ENCODE measurements around the gene NUP155.
A peak's percentile ranks its signal among the peaks of the same experiment; 100 is the strongest.
"Not testable (repeated sequence)": the region's sequence is repeated elsewhere in the genome, so short reads cannot be mapped to it uniquely, and the experiment has no call there.

Gene NUP155

GRCh38 chr5:37296313-37296712 is 74.6 kb downstream of the NUP155 start:
- H3K27me3 ChIP-seq (replicated peaks in 2 of 5; ENCODE audit: control insufficient read depth in 4 of 5, insufficient read depth in 5 of 5, low read length in 4 of 5); H3K4me3 ChIP-seq (ENCODE audit: control insufficient read depth in 1 of 7, extremely low read depth in 1 of 7, insufficient read depth in 4 of 7, low read depth in 2 of 7, low read length in 6 of 7); DNase-seq; POLR2A ChIA-PET; CTCF ChIA-PET; H3K9me3 ChIP-seq (ENCODE audit: control extremely low read depth in 1 of 5, control insufficient read depth in 4 of 5, insufficient read depth in 2 of 5, low read depth in 1 of 5, low read length in 4 of 5); H3K4me1 ChIP-seq (ENCODE audit: control extremely low read depth in 1 of 4, control insufficient read depth in 4 of 4, insufficient read depth in 4 of 4, low read length in 3 of 4); H3K27ac ChIP-seq (ENCODE audit: insufficient read depth in 1 of 2, low read depth in 1 of 2, low read length in 2 of 2, poor library complexity in 1 of 2, severe bottlenecking in 2 of 2): not testable (repeated sequence)
- 100% methylated on average over 2 of the region's 7 CpGs for WGBS (ENCODE audit: insufficient coverage)
- peaks cover 19 to 59% (median 43%) of the 10 kb centered on the region in 4 experiments for H3K36me3 ChIP-seq (ENCODE audit: control insufficient read depth in 4 of 4, insufficient read depth in 4 of 4, low read length in 3 of 4)

DNA sequence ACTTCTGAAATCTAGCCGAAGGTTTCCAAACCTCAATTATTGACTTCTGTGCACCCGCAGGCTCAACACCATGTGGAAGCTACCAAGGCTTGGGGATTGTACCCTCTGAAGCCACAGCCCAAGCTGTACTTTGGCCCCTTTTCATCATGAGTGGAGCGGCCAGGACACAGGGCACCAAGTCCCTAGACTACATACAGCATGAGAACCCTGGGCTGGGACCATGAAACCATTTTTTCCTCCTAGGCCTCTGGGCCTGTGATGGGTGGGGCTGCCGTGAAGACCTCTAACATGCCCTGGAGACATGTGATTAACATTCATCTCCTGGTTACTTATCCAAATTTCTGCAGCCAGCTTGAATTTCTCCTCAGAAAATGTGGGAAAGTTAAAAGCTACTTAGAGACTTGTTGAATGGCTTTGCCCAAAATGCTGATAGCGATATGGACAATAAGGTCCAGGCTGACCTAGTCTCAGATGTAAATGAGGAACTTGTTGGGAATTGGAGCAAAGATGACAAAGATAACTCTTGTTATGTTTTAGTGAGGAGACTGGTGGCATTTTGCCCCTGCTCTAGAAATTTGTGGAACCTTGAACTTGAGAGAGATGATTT is 87.6 kb downstream of the NUP155 start:
- ChIA-PET POLR2A (no interaction called here), CTCF (no interaction called here)
- DNase-seq: no peak
- no peaks in the 10 kb centered on the region for H3K36me3 ChIP-seq (ENCODE audit: control insufficient read depth in 4 of 4, insufficient read depth in 4 of 4, low read length in 3 of 4)
- no peak overlapping the region for H3K27ac ChIP-seq (ENCODE audit: insufficient read depth in 1 of 2, low read depth in 1 of 2, low read length in 2 of 2, poor library complexity in 1 of 2, severe bottlenecking in 2 of 2)
- peaks cover 1 to 33% (median 17%) of the 10 kb centered on the region in 5 experiments for H3K9me3 ChIP-seq (ENCODE audit: control extremely low read depth in 1 of 5, control insufficient read depth in 4 of 5, insufficient read depth in 2 of 5, low read depth in 1 of 5, low read length in 4 of 5)
- WGBS (ENCODE audit: insufficient coverage): 90% methylated on average over 5 of the region's 5 CpGs
- H3K4me3 ChIP-seq (ENCODE audit: control insufficient read depth in 1 of 7, extremely low read depth in 1 of 7, insufficient read depth in 4 of 7, low read depth in 2 of 7, low read length in 6 of 7): no peak overlapping the region
- H3K27me3 ChIP-seq (replicated peaks in 2 of 5; ENCODE audit: control insufficient read depth in 4 of 5, insufficient read depth in 5 of 5, low read length in 4 of 5): no peaks in the 10 kb centered on the region
- no peaks in the 10 kb centered on the region for H3K4me1 ChIP-seq (ENCODE audit: control extremely low read depth in 1 of 4, control insufficient read depth in 4 of 4, insufficient read depth in 4 of 4, low read length in 3 of 4)

DNA sequence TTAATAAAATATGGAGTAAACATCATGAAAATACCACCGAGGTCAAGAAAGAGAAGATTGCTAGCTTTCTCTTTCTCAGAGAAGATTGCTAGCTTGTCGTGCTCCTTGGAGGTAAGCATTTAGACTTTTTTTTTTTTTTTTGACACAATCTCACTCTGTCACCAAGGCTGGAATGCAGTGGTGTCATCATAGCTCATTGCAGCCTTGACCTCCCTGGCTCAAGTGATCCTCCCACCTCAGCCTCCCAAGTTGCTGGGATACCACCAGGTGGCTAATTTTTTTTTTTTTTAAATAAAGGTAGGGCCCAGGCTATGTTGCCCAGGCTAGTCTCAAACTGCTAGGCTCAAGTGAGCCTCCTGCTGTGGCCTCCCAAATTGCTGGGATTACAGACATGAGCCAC is 95.4 kb downstream of the NUP155 start:
- H3K27ac ChIP-seq (ENCODE audit: insufficient read depth in 1 of 2, low read depth in 1 of 2, low read length in 2 of 2, poor library complexity in 1 of 2, severe bottlenecking in 2 of 2): no peak overlapping the region
- H3K27me3 ChIP-seq (replicated peaks in 2 of 5; ENCODE audit: control insufficient read depth in 4 of 5, insufficient read depth in 5 of 5, low read length in 4 of 5): no peaks in the 10 kb centered on the region
- peaks cover 1 to 14% (median 7%) of the 10 kb centered on the region in 5 experiments for H3K9me3 ChIP-seq (ENCODE audit: control extremely low read depth in 1 of 5, control insufficient read depth in 4 of 5, insufficient read depth in 2 of 5, low read depth in 1 of 5, low read length in 4 of 5)
- WGBS (ENCODE audit: insufficient coverage): 100% methylated on average over 2 of the region's 2 CpGs
- H3K4me1 ChIP-seq (ENCODE audit: control extremely low read depth in 1 of 4, control insufficient read depth in 4 of 4, insufficient read depth in 4 of 4, low read length in 3 of 4): no peaks in the 10 kb centered on the region
- CTCF ChIA-PET: interaction anchor here (0.6 to 1.4 kb wide), 2 partner anchors 27 to 390 kb away, joined by 4 to 5 read pairs; no protein-coding TSS in a partner anchor
- no peaks in the 10 kb centered on the region for H3K36me3 ChIP-seq (ENCODE audit: control insufficient read depth in 4 of 4, insufficient read depth in 4 of 4, low read length in 3 of 4)
- DNase-seq: no peak
- POLR2A ChIA-PET: no interaction called here
- no peak overlapping the region for H3K4me3 ChIP-seq (ENCODE audit: control insufficient read depth in 1 of 7, extremely low read depth in 1 of 7, insufficient read depth in 4 of 7, low read depth in 2 of 7, low read length in 6 of 7)

- Histone ChIP-seq H3K36me3 (ENCODE audit: control insufficient read depth in 4 of 4, insufficient read depth in 4 of 4, low read length in 3 of 4) (no peaks in the 10 kb centered on the region), H3K4me1 (ENCODE audit: control extremely low read depth in 1 of 4, control insufficient read depth in 4 of 4, insufficient read depth in 4 of 4, low read length in 3 of 4) (no peaks in the 10 kb centered on the region), H3K27me3 (replicated peaks in 2 of 5; ENCODE audit: control insufficient read depth in 4 of 5, insufficient read depth in 5 of 5, low read length in 4 of 5) (no peaks in the 10 kb centered on the region), H3K27ac (ENCODE audit: insufficient read depth in 1 of 2, low read depth in 1 of 2, low read length in 2 of 2, poor library complexity in 1 of 2, severe bottlenecking in 2 of 2) (no peak overlapping the region), H3K4me3 (ENCODE audit: control insufficient read depth in 1 of 7, extremely low read depth in 1 of 7, insufficient read depth in 4 of 7, low read depth in 2 of 7, low read length in 6 of 7) (no peak overlapping the region), H3K9me3 (ENCODE audit: control extremely low read depth in 1 of 5, control insufficient read depth in 4 of 5, insufficient read depth in 2 of 5, low read depth in 1 of 5, low read length in 4 of 5) (peaks cover 0 to 5% (median 4%) of the 10 kb centered on the region in 5 experiments)
- DNase-seq: no peak
- no CpG with 5 or more reads among the region's 1 CpG for whole genome bisulfite sequencing (ENCODE audit: insufficient coverage)
- ChIA-PET CTCF (no interaction called here), POLR2A (no interaction called here)
These were observed 98.4 kb downstream of the NUP155 start for GRCh38 chr5:37272511-37272910.

DNA sequence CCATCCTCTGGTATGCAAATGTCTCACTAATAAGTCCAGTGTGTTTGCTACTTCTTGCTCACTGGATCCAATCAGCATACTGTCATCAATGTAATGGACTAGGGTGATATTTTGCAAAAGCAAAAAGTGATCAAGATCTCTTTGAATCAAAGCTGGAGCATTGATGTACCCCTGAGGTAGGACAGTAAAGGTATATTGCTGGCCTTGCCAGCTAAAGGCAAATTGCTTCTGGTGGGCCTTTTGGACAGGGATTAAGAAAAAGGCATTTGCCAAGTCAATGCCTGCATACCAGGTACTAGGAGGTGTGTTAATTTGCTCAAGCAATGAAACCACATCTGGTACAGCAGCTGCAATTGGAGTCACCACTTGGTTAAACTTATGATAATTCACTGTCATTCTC is 102.8 kb downstream of the NUP155 start:
- not testable (repeated sequence) for H3K4me1 ChIP-seq (ENCODE audit: control extremely low read depth in 1 of 4, control insufficient read depth in 4 of 4, insufficient read depth in 4 of 4, low read length in 3 of 4)

DNA sequence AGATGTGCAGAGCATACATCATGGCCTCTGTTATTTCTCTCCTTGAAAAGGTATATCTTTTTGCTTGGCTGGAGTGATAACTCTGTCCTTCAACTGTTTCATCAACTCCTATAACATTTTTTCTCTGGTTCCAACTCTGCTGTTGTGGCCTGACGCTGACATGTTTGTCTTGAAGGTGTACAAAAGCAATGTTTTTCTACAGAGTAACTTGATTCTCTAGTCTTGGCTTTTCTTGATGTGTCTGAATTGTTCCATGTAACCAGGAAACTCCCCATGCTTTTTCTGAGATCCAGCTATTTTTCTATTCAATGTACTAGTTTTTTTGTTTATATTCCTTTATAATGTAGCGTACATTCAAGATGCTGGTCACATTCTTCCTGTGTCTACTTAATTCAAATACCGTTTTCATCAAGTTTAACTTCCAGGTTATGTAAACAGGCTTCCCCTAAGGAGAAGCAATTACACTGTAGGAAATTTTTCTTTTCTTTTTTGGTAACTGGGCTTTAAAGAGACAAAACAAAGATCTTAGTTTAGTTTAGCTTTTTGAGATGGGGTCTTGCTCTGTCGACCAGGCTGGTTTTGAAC is 115.0 kb downstream of the NUP155 start:
- H3K36me3 ChIP-seq (ENCODE audit: control insufficient read depth in 4 of 4, insufficient read depth in 4 of 4, low read length in 3 of 4): no peaks in the 10 kb centered on the region
- H3K27ac ChIP-seq (ENCODE audit: insufficient read depth in 1 of 2, low read depth in 1 of 2, low read length in 2 of 2, poor library complexity in 1 of 2, severe bottlenecking in 2 of 2): no peak overlapping the region
- POLR2A ChIA-PET: no interaction called here
- H3K4me1 ChIP-seq (ENCODE audit: control extremely low read depth in 1 of 4, control insufficient read depth in 4 of 4, insufficient read depth in 4 of 4, low read length in 3 of 4): no peaks in the 10 kb centered on the region
- CTCF ChIA-PET: interaction anchor here (0.6 kb wide), 1 partner anchor 42 kb away, joined by 4 read pairs; no protein-coding TSS in a partner anchor
- no CpG with 5 or more reads among the region's 4 CpGs for WGBS (ENCODE audit: insufficient coverage)
- DNase-seq: no peak
- no peaks in the 10 kb centered on the region for H3K27me3 ChIP-seq (replicated peaks in 2 of 5; ENCODE audit: control insufficient read depth in 4 of 5, insufficient read depth in 5 of 5, low read length in 4 of 5)
- no peak overlapping the region for H3K4me3 ChIP-seq (ENCODE audit: control insufficient read depth in 1 of 7, extremely low read depth in 1 of 7, insufficient read depth in 4 of 7, low read depth in 2 of 7, low read length in 6 of 7)
- peaks cover 0 to 10% (median 3%) of the 10 kb centered on the region in 5 experiments for H3K9me3 ChIP-seq (ENCODE audit: control extremely low read depth in 1 of 5, control insufficient read depth in 4 of 5, insufficient read depth in 2 of 5, low read depth in 1 of 5, low read length in 4 of 5)

More for the DNA sequence above, 102.8 kb downstream of the NUP155 start:
- DNase-seq; H3K36me3 ChIP-seq (ENCODE audit: control insufficient read depth in 4 of 4, insufficient read depth in 4 of 4, low read length in 3 of 4); H3K27ac ChIP-seq (ENCODE audit: insufficient read depth in 1 of 2, low read depth in 1 of 2, low read length in 2 of 2, poor library complexity in 1 of 2, severe bottlenecking in 2 of 2); POLR2A ChIA-PET; H3K4me3 ChIP-seq (ENCODE audit: control insufficient read depth in 1 of 7, extremely low read depth in 1 of 7, insufficient read depth in 4 of 7, low read depth in 2 of 7, low read length in 6 of 7); H3K27me3 ChIP-seq (replicated peaks in 2 of 5; ENCODE audit: control insufficient read depth in 4 of 5, insufficient read depth in 5 of 5, low read length in 4 of 5); H3K9me3 ChIP-seq (ENCODE audit: control extremely low read depth in 1 of 5, control insufficient read depth in 4 of 5, insufficient read depth in 2 of 5, low read depth in 1 of 5, low read length in 4 of 5); CTCF ChIA-PET: not testable (repeated sequence)

- ChIA-PET POLR2A (no interaction called here), CTCF (no interaction called here)
- H3K4me1 ChIP-seq (ENCODE audit: control extremely low read depth in 1 of 4, control insufficient read depth in 4 of 4, insufficient read depth in 4 of 4, low read length in 3 of 4): peaks cover 0 to 4% (median 3%) of the 10 kb centered on the region in 4 experiments
- H3K27me3 ChIP-seq (replicated peaks in 2 of 5; ENCODE audit: control insufficient read depth in 4 of 5, insufficient read depth in 5 of 5, low read length in 4 of 5): no peaks in the 10 kb centered on the region
- no CpG with 5 or more reads among the region's 1 CpG for WGBS (ENCODE audit: insufficient coverage)
- DNase-seq: peak in 1 of 3 donors; percentile 9
- peaks cover 0 to 10% (median 3%) of the 10 kb centered on the region in 5 experiments for H3K9me3 ChIP-seq (ENCODE audit: control extremely low read depth in 1 of 5, control insufficient read depth in 4 of 5, insufficient read depth in 2 of 5, low read depth in 1 of 5, low read length in 4 of 5)
- no peak overlapping the region for H3K27ac ChIP-seq (ENCODE audit: insufficient read depth in 1 of 2, low read depth in 1 of 2, low read length in 2 of 2, poor library complexity in 1 of 2, severe bottlenecking in 2 of 2)
- H3K36me3 ChIP-seq (ENCODE audit: control insufficient read depth in 4 of 4, insufficient read depth in 4 of 4, low read length in 3 of 4): no peaks in the 10 kb centered on the region
- no peak overlapping the region for H3K4me3 ChIP-seq (ENCODE audit: control insufficient read depth in 1 of 7, extremely low read depth in 1 of 7, insufficient read depth in 4 of 7, low read depth in 2 of 7, low read length in 6 of 7)
These were observed 116.3 kb downstream of the NUP155 start for GRCh38 chr5:37254581-37254980.

Measured in common myeloid progenitor, CD34-positive (primary cell).